Activated T-cell treated with anti-CD3 and anti-CD28 coated beads, Interleukin-2, amount 50 U/mL, for 24 hours (primary cell): ENCODE results near the gene HESX1.

Source experiments
- DNase-seq: peaks from one replicate; pipeline ENCODE4 v3.0.0-alpha.2; 2020
- H3K27ac Mint-ChIP-seq: 2 replicates; pipeline ENCODE4 v1.8.0; 2020; ENCODE audit warnings: mild to moderate bottlenecking, mixed read lengths
- H3K27me3 Mint-ChIP-seq: 2 replicates; pipeline ENCODE4 v1.8.0; 2020; ENCODE audit warnings: mixed read lengths
- H3K36me3 Mint-ChIP-seq: 2 replicates; pipeline ENCODE4 v1.8.0; 2020; ENCODE audit warnings: low read depth, mixed read lengths
- H3K4me1 Mint-ChIP-seq: 2 replicates; pipeline ENCODE4 v1.8.0; 2020; ENCODE audit warnings: low read depth, mixed read lengths
- H3K4me3 Mint-ChIP-seq: 2 replicates; pipeline ENCODE4 v1.8.0; 2020; ENCODE audit warnings: mild to moderate bottlenecking, moderate library complexity, mixed read lengths
- H3K9me3 Mint-ChIP-seq: 2 replicates; pipeline ENCODE4 v1.8.0; 2020; ENCODE audit warnings: mixed read lengths

The HESX1 gene

DNA sequence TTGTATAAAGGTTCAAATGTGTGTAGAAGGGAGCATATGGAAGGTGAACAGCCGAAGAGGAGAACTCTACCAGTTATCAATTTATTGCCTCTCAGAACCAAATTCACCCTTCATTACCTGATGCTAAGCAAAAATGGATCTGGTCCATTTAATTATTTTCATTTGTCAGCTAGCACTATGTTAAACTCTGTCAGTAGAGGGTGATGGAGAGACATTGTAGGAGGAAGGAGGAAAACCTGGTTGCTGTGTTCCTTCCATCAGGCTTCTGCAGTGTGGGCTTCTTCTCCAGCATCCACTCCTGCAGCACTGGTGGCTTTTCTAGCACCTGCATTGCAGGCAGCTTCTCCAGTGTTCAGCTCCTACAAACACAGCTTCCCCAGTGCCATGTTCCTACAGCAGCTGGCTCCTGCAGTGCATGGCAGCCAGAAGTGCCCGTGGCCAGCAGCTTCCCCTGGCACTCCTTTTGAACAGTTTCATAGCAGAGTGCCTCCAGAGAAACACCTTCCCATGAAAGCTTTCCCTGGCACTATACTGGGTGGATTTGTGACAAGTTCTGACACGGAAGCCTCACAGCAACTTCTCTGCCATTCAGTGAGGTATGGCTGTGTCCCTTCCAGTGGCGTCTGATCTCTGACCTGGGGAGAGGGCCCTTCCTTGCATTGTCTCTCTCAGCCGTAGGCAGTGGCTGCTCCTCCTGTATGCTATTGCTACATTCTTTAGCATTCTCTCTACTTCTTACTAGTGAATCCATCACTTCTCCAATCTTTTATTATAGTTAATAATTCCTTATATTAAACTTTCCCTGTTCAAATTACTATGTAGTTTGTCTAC is 20.0 kb downstream of the HESX1 start:
- Mint-ChIP-seq H3K36me3 (no peaks in the 10 kb centered on the region), H3K9me3 (no peaks in the 10 kb centered on the region), H3K4me3 (no peak overlapping the region), H3K4me1 (no peaks in the 10 kb centered on the region), H3K27ac (no peak overlapping the region), H3K27me3 (peaks cover 11% of the 10 kb centered on the region)
- DNase-seq = no peak

DNA sequence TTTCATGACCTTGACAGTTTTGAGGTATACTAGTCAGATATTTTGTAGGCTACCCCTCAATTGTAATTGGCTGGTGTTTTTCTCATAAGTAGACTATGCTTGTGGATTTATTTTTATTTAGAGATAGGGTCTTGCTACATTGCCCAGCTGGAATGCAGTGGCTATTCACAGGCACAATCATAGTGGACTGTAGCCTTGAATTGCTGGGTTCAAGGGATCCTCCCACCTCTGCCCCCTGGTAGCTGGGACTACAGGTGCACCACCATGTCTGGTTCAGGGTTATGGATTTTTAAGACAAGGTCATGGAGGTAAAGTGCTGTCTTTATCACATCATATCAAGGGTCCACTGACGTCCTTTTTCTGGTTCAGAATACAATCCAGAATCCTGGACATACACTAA is 23.7 kb downstream of the HESX1 start:
- Mint-ChIP-seq H3K4me1 (no peaks in the 10 kb centered on the region), H3K4me3 (no peak overlapping the region), H3K36me3 (no peaks in the 10 kb centered on the region), H3K9me3 (no peaks in the 10 kb centered on the region), H3K27ac (no peak overlapping the region), H3K27me3 (peaks cover 18% of the 10 kb centered on the region)
- DNase-seq = no peak

DNA sequence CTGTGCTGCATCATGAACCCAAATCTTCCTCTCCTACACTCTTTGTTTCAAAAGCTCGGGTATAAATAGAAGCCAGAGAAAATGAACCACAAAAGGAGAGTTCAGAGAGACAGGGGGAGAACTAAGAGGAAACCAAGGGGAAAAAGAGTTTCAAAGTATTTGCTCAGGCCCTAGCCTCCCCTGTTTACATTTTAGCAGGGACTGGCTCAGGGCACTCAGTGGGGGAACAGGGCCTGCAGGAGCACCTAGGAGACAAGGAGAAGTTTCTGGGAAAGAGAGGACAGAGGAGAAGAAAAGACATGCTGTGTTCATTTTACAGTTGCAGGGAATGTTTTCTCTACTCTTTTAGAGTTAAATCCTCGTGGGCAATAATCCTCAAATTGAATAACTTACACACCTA is 26.1 kb downstream of the HESX1 start:
- Mint-ChIP-seq H3K27ac (no peak overlapping the region), H3K9me3 (no peaks in the 10 kb centered on the region), H3K4me3 (no peak overlapping the region), H3K27me3 (peaks cover 38% of the 10 kb centered on the region), H3K36me3 (no peaks in the 10 kb centered on the region), H3K4me1 (peaks cover 5% of the 10 kb centered on the region)
- DNase-seq = no peak

DNA sequence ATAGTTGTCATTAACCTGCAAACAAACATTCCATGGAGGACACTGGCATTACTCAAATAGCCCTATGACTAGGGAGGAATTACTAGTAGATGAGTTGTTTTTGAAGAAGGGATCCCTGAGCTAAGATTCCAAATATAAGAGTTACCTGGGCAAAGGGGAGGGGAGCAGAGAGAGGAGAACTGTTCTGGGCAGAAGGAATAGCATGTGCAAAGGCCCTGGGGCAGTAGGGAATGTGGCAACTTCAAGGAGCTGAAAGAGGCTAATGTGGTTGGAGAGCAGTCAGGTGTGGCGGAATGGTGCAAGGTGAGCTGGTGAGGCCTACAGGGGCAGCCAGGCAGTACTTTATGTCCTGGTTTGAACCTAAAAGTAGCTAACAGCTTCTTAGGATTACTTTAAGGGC is 28.8 kb downstream of the HESX1 start:
- peaks cover 56% of the 10 kb centered on the region for H3K27me3 Mint-ChIP-seq
- peaks cover 5% of the 10 kb centered on the region for H3K4me1 Mint-ChIP-seq
- H3K36me3 Mint-ChIP-seq = no peaks in the 10 kb centered on the region
- H3K9me3 Mint-ChIP-seq = no peaks in the 10 kb centered on the region
- DNase-seq = no peak
- H3K4me3 Mint-ChIP-seq = no peak overlapping the region
- H3K27ac Mint-ChIP-seq = no peak overlapping the region

DNA sequence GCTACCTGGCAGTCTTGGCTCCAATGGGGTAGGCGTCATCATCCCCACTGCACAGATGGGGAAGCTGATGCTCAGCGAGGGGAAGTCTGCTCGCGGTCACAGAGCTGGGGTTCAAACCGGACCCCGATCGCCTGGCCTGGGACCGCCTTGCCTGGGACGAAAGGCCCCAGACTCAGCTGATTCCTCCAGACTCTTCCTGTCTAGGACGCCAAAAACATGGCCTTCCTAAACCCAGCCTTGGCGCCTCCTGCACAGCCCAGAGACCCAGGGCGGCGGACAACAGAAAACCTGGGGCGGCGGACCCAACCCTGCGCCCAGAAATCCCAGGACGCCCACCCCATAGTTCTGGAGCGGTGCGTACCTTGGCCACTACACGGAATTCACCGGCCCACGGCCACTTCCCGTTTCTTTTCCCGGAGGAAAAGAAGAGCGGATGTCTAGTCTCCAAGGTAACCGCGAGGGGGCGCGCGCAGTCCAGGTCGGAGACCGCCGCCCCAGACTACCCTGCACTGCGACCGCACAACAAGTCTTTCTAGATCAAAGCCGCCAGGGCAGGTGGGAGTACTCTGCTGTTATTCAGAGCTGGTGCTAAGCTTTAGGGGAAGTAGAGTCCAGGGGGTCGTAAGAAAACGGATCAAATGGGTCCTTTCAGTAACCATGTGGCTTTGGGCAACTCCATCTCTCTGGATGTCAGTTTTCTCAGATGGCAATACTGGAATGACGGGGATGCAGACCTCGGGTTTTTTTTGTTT is 29.7 kb downstream of the HESX1 start:
- peaks cover 6% of the 10 kb centered on the region for H3K4me1 Mint-ChIP-seq
- peak; percentile 77 for DNase-seq
- no peak overlapping the region for H3K27ac Mint-ChIP-seq
- no peaks in the 10 kb centered on the region for H3K36me3 Mint-ChIP-seq
- H3K4me3 Mint-ChIP-seq = peak overlapping the region; percentile 71
- no peaks in the 10 kb centered on the region for H3K9me3 Mint-ChIP-seq
- peaks cover 61% of the 10 kb centered on the region for H3K27me3 Mint-ChIP-seq

DNA sequence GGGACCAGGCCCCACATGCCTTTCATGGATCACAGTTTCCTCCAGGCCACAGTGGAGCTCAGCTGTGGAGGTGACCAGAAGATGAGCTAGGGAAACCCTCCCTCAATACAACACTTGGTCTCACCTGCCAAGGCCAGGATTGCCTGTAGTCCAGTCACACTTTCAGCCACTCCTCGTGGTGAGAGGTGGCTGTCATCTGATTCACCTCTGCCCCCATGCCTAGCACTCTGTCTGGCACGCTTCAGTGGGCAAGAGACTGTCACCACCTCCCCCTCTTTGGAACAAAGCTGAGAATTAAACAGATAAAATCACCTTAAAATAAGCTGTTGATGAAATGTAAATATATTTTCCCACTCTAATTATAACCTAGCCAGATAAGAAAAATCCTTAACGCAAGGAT is 30.7 kb downstream of the HESX1 start:
- peaks cover 65% of the 10 kb centered on the region for H3K27me3 Mint-ChIP-seq
- no peaks in the 10 kb centered on the region for H3K36me3 Mint-ChIP-seq
- no peak for DNase-seq
- H3K9me3 Mint-ChIP-seq = no peaks in the 10 kb centered on the region
- H3K4me1 Mint-ChIP-seq = peaks cover 10% of the 10 kb centered on the region
- no peak overlapping the region for H3K4me3 Mint-ChIP-seq
- H3K27ac Mint-ChIP-seq = no peak overlapping the region

DNA sequence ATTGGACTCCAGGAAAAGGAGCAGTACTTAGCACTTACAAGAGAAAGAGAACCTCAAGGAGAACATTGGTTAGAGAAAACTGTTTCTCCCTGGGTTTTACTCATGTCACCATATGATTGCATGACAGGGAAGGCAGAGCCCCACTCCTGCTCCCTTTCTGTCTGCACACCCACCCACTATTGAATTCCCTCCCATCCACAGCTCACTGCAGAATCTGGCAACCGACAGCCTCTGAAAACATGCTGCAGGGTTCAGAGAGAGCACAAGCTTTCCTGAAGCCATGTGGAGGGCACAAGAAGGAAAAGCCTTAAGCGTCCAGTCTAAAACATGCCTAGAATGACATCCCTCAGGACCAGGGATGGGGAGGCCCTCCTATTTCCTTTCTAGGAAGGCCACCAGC is 31.6 kb downstream of the HESX1 start:
- H3K4me3 Mint-ChIP-seq = no peak overlapping the region
- no peaks in the 10 kb centered on the region for H3K36me3 Mint-ChIP-seq
- peaks cover 68% of the 10 kb centered on the region for H3K27me3 Mint-ChIP-seq
- peaks cover 16% of the 10 kb centered on the region for H3K4me1 Mint-ChIP-seq
- DNase-seq = no peak
- H3K27ac Mint-ChIP-seq = no peak overlapping the region
- H3K9me3 Mint-ChIP-seq = no peaks in the 10 kb centered on the region

DNA sequence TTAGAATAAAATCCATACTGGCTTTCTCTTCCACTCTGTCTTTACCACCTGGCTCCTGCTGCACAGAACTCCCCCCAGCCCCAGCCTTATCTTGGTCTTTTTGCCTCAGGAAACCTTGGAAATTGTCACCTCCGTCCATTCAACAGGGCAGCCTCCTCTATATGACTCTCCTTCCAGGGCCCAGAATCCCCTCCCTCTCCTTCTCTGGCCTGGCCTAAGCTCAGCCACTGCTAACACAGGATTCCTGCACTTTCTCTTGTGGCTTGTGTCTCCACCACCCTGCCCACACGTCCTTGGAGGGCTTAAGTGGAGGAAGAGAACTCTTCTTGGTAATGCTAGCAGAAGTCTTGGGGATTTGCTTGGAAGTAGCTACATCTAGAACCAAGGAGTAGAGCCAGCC is 33.1 kb downstream of the HESX1 start:
- Mint-ChIP-seq H3K27me3 (peaks cover 82% of the 10 kb centered on the region), H3K9me3 (no peaks in the 10 kb centered on the region), H3K27ac (no peak overlapping the region), H3K4me3 (no peak overlapping the region), H3K4me1 (peaks cover 17% of the 10 kb centered on the region), H3K36me3 (no peaks in the 10 kb centered on the region)
- no peak for DNase-seq

DNA sequence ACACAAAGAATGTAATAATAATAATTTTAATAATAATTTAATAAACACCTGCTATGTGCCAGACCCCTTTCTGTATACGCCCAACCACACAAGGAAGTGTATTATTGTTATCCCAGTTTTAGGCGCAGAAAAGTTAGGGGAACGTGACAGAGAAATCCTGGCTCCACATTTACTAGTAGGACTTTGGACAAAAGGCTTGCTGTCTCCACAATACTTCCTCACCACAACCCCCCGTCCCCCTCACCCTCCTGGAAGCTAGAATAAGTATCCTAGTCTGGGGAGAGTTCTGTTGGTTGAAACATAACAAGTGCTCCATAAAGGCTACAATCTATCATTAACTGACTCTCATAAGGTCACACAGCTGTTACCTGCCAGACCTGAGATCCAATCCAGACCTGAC is 34.1 kb downstream of the HESX1 start:
- Mint-ChIP-seq H3K9me3 (no peaks in the 10 kb centered on the region), H3K27ac (no peak overlapping the region), H3K36me3 (no peaks in the 10 kb centered on the region), H3K4me3 (no peak overlapping the region), H3K4me1 (peaks cover 17% of the 10 kb centered on the region), H3K27me3 (peaks cover 86% of the 10 kb centered on the region)
- DNase-seq = no peak

DNA sequence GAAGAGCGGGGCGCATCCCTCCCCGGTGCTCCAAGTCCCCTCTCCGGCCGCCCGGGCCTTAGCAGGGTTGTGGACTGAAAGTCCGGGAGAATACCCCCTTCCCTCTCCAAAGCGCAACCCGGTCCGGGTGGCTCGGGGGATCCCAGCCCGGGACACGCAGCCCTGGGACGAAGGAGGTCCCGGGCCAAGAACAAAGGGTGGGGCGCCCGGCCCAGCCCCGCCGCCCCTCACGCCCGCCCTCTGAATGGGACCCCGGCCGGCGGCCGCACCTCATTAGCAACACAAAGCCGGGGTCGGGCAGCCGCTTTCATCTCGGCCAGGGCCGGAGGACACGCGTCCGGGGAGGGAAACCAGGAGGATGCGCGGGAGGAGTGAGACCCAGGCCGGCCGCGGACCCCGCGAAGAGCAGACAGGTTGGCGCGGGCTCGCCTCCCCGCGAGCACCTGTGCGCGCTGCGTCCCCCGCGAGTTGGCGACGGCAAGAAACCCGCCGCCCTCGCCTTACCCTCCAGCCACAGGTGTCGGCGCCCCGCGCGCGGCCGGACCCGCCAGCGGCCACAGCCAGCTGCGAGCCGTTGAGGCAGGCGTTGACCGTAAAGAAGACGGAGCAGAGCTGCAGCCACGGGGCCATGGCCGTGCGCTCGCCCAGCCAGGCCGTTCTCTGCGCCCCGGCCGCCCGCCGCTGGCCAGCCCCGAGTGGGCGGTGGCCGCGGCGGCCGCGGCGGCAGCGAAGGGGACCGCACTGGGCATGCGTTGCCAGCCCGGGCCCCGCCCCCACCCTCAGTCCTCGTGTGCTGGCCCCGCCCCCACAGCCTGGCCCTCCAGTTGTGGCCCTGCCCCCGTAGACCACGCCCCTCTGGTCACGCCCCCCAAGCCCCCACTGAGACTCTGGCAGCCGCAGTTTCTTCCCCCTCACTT is 34.9 kb downstream of the HESX1 start, which contains the start of gene IL17RD:
Gene IL17RD, minus strand, starts transcription at position 697 of the 917 bp plus-strand sequence. Its CDS starts 67 bp downstream, at position 630.
- peak within 1 kb of the TSS; percentile 77 for H3K4me3 Mint-ChIP-seq
- H3K27ac Mint-ChIP-seq = no peak within 1 kb of the TSS
- peak; percentile 72 for DNase-seq
- H3K27me3 Mint-ChIP-seq = peaks cover 85% of the 10 kb centered on the region
- H3K36me3 Mint-ChIP-seq = no peaks in the 10 kb centered on the region
- H3K4me1 Mint-ChIP-seq = peaks cover 12% of the 10 kb centered on the region
- H3K9me3 Mint-ChIP-seq = no peaks in the 10 kb centered on the region

DNA sequence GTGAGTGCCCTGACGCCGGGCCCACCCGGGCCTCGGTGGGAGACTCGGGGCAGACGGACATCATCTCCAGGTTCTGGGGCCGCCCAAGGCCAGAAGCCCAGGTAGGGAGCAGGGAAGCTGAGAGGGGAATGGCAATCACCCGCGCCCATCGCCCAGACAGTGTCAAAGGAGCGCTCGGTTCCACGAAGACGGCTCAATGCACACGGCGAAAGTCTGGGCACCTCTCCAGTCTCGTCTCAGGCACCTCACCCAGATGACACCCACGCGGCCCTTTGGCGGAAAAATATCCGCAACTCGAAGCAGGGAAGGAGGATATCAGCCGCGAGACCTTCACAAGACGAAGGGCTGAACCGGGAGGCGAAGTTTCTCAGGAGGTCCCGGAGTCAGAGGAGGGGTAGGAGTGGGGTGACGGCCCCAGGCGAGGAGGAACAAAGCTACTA is 35.5 kb downstream of the HESX1 start:
- peak; percentile 50 for DNase-seq
- Mint-ChIP-seq H3K36me3 (no peaks in the 10 kb centered on the region), H3K4me1 (peaks cover 17% of the 10 kb centered on the region)

DNA sequence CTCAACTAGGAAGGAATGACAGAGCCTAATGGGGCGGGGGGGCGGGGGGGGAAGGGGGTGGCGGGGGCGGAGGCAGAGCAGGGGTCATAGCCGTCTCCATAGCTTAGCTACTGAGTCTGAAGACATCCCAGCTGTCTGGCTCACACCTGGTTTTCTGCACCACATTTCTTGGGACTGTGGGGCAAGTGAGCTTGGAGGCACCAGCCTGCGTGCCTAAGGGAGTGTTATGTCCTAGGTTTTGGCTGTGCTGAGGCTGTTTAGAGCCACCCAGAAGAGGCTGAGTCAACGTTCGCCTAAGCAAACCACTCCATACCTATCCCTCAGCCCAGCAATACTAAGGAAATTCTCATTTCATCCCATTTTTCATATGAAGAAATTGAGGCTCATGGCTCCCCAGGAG is 36.0 kb downstream of the HESX1 start:
- Mint-ChIP-seq H3K27ac (no peak overlapping the region), H3K4me3 (peak overlapping the region; percentile 77), H3K36me3 (no peaks in the 10 kb centered on the region), H3K9me3 (no peaks in the 10 kb centered on the region), H3K4me1 (peaks cover 21% of the 10 kb centered on the region), H3K27me3 (peaks cover 84% of the 10 kb centered on the region)
- DNase-seq = no peak

More for the DNA sequence above, 35.5 kb downstream of the HESX1 start:
- no peaks in the 10 kb centered on the region for H3K9me3 Mint-ChIP-seq
- peak overlapping the region; percentile 77 for H3K4me3 Mint-ChIP-seq
- peaks cover 85% of the 10 kb centered on the region for H3K27me3 Mint-ChIP-seq
- no peak overlapping the region for H3K27ac Mint-ChIP-seq

DNA sequence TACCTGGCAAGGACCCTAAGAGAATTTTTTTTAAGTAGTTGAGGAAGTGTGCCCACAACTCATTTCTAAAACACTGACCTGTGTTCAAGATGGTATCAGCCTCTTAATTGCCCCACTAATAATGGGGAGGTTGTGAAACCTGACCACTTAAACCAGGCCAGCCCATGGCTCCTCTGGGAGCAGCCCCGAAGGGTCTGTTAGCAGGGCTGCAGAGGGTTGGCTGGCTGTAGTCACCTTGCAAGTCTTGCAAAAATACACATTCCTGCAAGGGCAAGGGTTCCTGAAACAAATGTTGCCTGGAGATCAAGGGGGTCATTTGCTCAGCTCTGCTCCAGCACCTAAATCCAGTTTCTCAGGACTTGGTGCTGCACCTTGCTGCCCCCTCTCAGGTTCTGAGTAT is 37.9 kb downstream of the HESX1 start:
- Mint-ChIP-seq H3K27ac (no peak overlapping the region), H3K9me3 (no peaks in the 10 kb centered on the region), H3K36me3 (no peaks in the 10 kb centered on the region), H3K4me3 (no peak overlapping the region), H3K4me1 (peaks cover 23% of the 10 kb centered on the region), H3K27me3 (peaks cover 67% of the 10 kb centered on the region)
- DNase-seq = no peak

DNA sequence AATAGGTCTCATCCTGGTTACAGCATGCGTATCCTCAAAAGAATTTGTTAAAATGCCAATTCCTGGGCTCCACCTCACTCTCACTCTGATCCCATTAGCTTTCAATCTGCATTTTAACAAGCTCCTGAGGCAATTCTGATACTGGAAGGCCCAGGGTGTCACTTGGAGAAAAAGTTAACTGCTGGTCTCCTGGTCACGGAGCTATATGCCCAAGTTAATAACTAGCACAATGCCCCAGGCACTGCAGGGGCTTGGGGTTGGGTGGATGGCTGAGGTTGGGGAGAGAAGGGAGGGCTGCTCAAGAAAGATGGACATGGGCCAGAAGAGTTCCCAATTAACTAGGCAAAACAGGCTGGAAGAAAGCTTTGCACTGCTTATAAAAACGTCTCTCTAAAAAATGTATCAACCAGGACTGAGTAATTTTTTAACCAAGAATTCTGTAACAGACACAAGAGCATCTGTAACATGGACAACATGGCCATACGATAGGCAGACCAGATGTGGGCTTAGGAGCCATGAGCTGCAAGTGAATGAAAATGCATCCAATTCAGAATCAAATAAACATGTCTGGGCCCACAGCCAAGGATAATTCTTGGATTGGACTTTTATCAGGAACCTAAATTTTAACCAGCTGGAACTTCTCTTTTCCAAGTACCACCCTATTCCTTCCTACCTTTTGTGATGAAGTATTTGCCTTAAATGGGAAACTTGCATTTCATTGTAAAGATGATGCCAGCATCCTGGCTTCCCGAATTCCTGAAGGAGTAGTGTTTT is 38.8 kb downstream of the HESX1 start:
- Mint-ChIP-seq H3K4me1 (peaks cover 23% of the 10 kb centered on the region), H3K4me3 (no peak overlapping the region), H3K27ac (no peak overlapping the region), H3K36me3 (no peaks in the 10 kb centered on the region), H3K9me3 (no peaks in the 10 kb centered on the region), H3K27me3 (peaks cover 62% of the 10 kb centered on the region)
- DNase-seq = no peak
